GM10266 (cell line): ENCODE results near the gene CDKAL1.

Experiments
- DNase-seq: peaks from one replicate; pipeline ENCODE4 v3.0.0; 2012; ENCODE audit errors: extremely low spot score
- CTCF ChIP-seq: IDR thresholded peaks from 2 replicates; pipeline ENCODE4 v1.5.1; 2012; ENCODE audit warnings: mild to moderate bottlenecking, low read depth; ENCODE audit not compliant: control insufficient read depth, insufficient read depth; ENCODE audit errors: missing control alignments

CDKAL1 gene

GRCh38 chr6:20669571-20670314 is 135.5 kb downstream of the CDKAL1 start:
- no peak for DNase-seq
- TF ChIP-seq CTCF, result no peak

GRCh38 chr6:20670750-20671149 is 136.5 kb downstream of the CDKAL1 start:
- no peak for TF ChIP-seq CTCF
- no peak for DNase-seq

- TF ChIP-seq CTCF, result no peak
- no peak for DNase-seq
Measured at GRCh38 chr6:20672038-20672437, 137.8 kb downstream of the CDKAL1 start.

GRCh38 chr6:20673458-20673857 is 139.2 kb downstream of the CDKAL1 start:
- no peak for DNase-seq

GRCh38 chr6:20674664-20675063 is 140.4 kb downstream of the CDKAL1 start:
- DNase-seq, result no peak
- TF ChIP-seq CTCF, result no peak

More at GRCh38 chr6:20673458-20673857, 139.2 kb downstream of the CDKAL1 start:
- TF ChIP-seq CTCF, result no peak

GRCh38 chr6:20678831-20679352 is 144.6 kb downstream of the CDKAL1 start:
- DNase-seq, result no peak
- TF ChIP-seq CTCF, result no peak

- TF ChIP-seq CTCF, result no peak
- no peak for DNase-seq
Measured at GRCh38 chr6:20680697-20681165, 146.5 kb downstream of the CDKAL1 start.
